ENCODE measurements around the gene TAPBP. TPM values are rescaled to one million over a fixed set of nuclear protein-coding genes. Genes with fewer than 3 reads are reported as not detected.
A peak's percentile ranks its signal among the peaks of the same experiment; 100 is the strongest.

TAPBP gene
- total RNA-seq, 3 donors from 2014 or later, result 38.6 to 67.8 (median 43.6) TPM

- H3K36me3 ChIP-seq, result no peaks in the 10 kb centered on the region
- no peaks in the 10 kb centered on the region for H3K27me3 ChIP-seq
- TF ChIP-seq, protein P1, sequence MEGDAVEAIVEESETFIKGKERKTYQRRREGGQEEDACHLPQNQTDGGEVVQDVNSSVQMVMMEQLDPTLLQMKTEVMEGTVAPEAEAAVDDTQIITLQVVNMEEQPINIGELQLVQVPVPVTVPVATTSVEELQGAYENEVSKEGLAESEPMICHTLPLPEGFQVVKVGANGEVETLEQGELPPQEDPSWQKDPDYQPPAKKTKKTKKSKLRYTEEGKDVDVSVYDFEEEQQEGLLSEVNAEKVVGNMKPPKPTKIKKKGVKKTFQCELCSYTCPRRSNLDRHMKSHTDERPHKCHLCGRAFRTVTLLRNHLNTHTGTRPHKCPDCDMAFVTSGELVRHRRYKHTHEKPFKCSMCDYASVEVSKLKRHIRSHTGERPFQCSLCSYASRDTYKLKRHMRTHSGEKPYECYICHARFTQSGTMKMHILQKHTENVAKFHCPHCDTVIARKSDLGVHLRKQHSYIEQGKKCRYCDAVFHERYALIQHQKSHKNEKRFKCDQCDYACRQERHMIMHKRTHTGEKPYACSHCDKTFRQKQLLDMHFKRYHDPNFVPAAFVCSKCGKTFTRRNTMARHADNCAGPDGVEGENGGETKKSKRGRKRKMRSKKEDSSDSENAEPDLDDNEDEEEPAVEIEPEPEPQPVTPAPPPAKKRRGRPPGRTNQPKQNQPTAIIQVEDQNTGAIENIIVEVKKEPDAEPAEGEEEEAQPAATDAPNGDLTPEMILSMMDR (IDR thresholded peaks at IDR 0.05), result no peak
- TF ChIP-seq POLR2A (IDR thresholded peaks at IDR 0.05), result no peak
- no peak for TF ChIP-seq POLR2AphosphoS5 (IDR thresholded peaks at IDR 0.05)
- peak overlapping the region; percentile 92 to 96 for H3K27ac ChIP-seq
- no peaks in the 10 kb centered on the region for H3K9me3 ChIP-seq
- intact Hi-C loops (cut with DNase I; ENCODE audit: low total_unique reads), result no loop called here
- DNase-seq (ENCODE audit: low spot score in 2 of 2), result no peak
- peaks cover 0 to 33% of the 10 kb centered on the region in 2 donors for H3K4me1 ChIP-seq
- peak overlapping the region in 2 of 3 donors; percentile 75 to 85 for H3K4me3 ChIP-seq
These were observed 10.2 kb upstream of the TAPBP start for GRCh38 chr6:33324125-33324524.

- TF ChIP-seq, protein P1 (IDR thresholded peaks at IDR 0.05), result no peak
- TF ChIP-seq POLR2A (IDR thresholded peaks at IDR 0.05), result no peak
- TF ChIP-seq POLR2AphosphoS5 (IDR thresholded peaks at IDR 0.05), result no peak
- H3K4me1 ChIP-seq, result peaks cover 0 to 37% of the 10 kb centered on the region in 2 donors
- H3K4me3 ChIP-seq, result peak overlapping the region; percentile 75 to 85 (median 78)
- H3K27me3 ChIP-seq, result no peaks in the 10 kb centered on the region
- intact Hi-C loops (cut with DNase I; ENCODE audit: low total_unique reads), result no loop called here
- H3K27ac ChIP-seq, result peak overlapping the region; percentile 92 to 96
- H3K9me3 ChIP-seq, result no peaks in the 10 kb centered on the region
- DNase-seq (ENCODE audit: low spot score in 2 of 2), result no peak
- H3K36me3 ChIP-seq, result no peaks in the 10 kb centered on the region
These were observed 9.7 kb upstream of the TAPBP start for GRCh38 chr6:33323623-33323948.

- Histone ChIP-seq H3K4me1 (peaks cover 0 to 51% of the 10 kb centered on the region in 2 donors), H3K27me3 (no peaks in the 10 kb centered on the region), H3K27ac (peak overlapping the region; percentile 92 to 96), H3K36me3 (no peaks in the 10 kb centered on the region), H3K4me3 (peak overlapping the region in 2 of 3 donors; percentile 75 to 85), H3K9me3 (no peaks in the 10 kb centered on the region)
- no peak for DNase-seq (ENCODE audit: low spot score in 2 of 2)
- TF ChIP-seq POLR2AphosphoS5 (IDR thresholded peaks at IDR 0.05) (no peak), POLR2A (IDR thresholded peaks at IDR 0.05) (no peak)
- TF ChIP-seq, protein P1 (IDR thresholded peaks at IDR 0.05), result no peak
- intact Hi-C loops (cut with DNase I; ENCODE audit: low total_unique reads), result no loop called here
These were observed 7.3 kb upstream of the TAPBP start for GRCh38 chr6:33321227-33321626.

DNA sequence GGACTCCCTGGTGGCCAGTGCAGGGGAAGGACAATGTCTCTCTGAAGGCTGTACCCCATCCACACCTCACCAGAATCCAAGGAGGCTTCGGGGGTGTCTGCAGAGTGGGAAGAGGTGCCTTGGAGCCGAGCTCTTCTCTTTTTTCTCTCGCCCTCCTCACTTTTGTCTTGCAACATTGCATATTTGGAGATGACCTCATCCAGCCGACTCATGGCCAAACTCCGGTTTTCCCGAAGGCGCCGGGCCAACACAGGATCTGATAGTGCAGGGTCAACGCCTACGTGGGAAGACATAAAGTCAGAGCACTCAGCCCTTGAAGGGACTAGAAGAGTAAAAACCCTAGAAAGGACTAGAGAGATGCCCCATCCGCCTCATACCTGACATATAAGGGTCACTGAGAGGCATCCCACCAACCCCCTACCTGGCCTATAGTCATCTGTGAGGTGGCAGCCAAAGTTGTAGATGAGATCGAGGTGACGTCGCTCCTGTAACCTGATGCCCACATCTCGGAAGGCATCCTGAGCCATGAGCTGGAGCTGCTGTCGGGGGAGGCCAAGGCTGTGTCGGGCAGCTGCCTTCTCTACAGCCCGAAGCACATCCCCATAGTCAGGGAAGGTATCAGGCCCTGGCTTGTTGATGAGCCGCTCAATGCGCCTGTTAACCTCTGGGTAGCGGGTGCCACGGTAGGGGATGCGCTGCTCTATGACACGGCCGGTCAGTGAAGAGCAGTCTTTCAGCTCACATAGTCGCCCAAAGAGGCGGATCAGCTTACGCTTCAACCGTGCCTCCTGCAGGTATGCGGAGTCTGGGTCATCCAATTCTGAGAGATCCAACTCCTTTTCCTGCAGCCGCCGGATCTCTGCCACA lies 6.7 kb upstream of the TAPBP start:
- intact Hi-C loops (cut with DNase I; ENCODE audit: low total_unique reads), result no loop called here
- Histone ChIP-seq H3K27me3 (no peaks in the 10 kb centered on the region), H3K27ac (peak overlapping the region; percentile 92 to 96), H3K4me3 (peak overlapping the region in 2 of 3 donors; percentile 75 to 85), H3K4me1 (peaks cover 0 to 51% of the 10 kb centered on the region in 2 donors), H3K9me3 (no peaks in the 10 kb centered on the region), H3K36me3 (no peaks in the 10 kb centered on the region)
- TF ChIP-seq POLR2AphosphoS5 (IDR thresholded peaks at IDR 0.05) (peak in 1 of 3 donors; percentile 61), POLR2A (IDR thresholded peaks at IDR 0.05) (no peak)
- TF ChIP-seq, protein P1 (IDR thresholded peaks at IDR 0.05), result no peak
- peak; percentile 66 to 78 for DNase-seq (ENCODE audit: low spot score in 2 of 2)

GRCh38 chr6:33319939-33320314 lies 6.0 kb upstream of the TAPBP start:
- peaks cover 0 to 57% of the 10 kb centered on the region in 2 donors for H3K4me1 ChIP-seq
- no peaks in the 10 kb centered on the region for H3K9me3 ChIP-seq
- TF ChIP-seq POLR2AphosphoS5 (IDR thresholded peaks at IDR 0.05), result no peak
- TF ChIP-seq, protein P1 (IDR thresholded peaks at IDR 0.05), result no peak
- no peak for TF ChIP-seq POLR2A (IDR thresholded peaks at IDR 0.05)
- DNase-seq (ENCODE audit: low spot score in 2 of 2), result no peak
- peak overlapping the region in 2 of 3 donors; percentile 4 to 85 for H3K4me3 ChIP-seq
- intact Hi-C loops (cut with DNase I; ENCODE audit: low total_unique reads), result no loop called here
- no peaks in the 10 kb centered on the region for H3K36me3 ChIP-seq
- peak overlapping the region; percentile 92 to 96 for H3K27ac ChIP-seq
- H3K27me3 ChIP-seq, result no peaks in the 10 kb centered on the region

Measured in breast epithelium (tissue), 4 donors.